Chondrocyte (in vitro differentiated cells): Measurements from ENCODE around the gene MIEN1. TPM values are rescaled to one million over a fixed set of nuclear protein-coding genes. Genes with fewer than 3 reads are reported as not detected.

Source experiments
- DNase-seq: peaks from one replicate; pipeline ENCODE4 v3.0.0; 2021; ENCODE audit warnings: mixed read lengths, low spot score
- H3K27ac Mint-ChIP-seq: one replicate; pipeline ENCODE4 v1.8.0; 2021; ENCODE audit warnings: mild to moderate bottlenecking, moderate library complexity, mixed read lengths; ENCODE audit not compliant: unreplicated experiment
- H3K27me3 Mint-ChIP-seq: 2 replicates; pipeline ENCODE4 v1.8.0; 2021; ENCODE audit warnings: low read depth, mixed read lengths
- H3K36me3 Mint-ChIP-seq: 2 replicates; pipeline ENCODE4 v1.8.0; 2021; ENCODE audit warnings: low read depth, mixed read lengths
- H3K4me1 Mint-ChIP-seq: 2 replicates; pipeline ENCODE4 v1.8.0; 2021; ENCODE audit warnings: low read depth, mild to moderate bottlenecking, mixed read lengths
- H3K4me3 Mint-ChIP-seq: one replicate; pipeline ENCODE4 v1.8.0; 2021; ENCODE audit warnings: mild to moderate bottlenecking, moderate library complexity, mixed read lengths; ENCODE audit not compliant: unreplicated experiment
- H3K9me3 Mint-ChIP-seq: 2 replicates; pipeline ENCODE4 v1.8.0; 2021; ENCODE audit warnings: low read depth, mixed read lengths
- total RNA-seq: library from RNA; stranded (reverse); gene quantifications from 3 replicates; pipeline ENCODE4 v1.2.1, GENCODE V29; 2021
- TF ChIP-seq, protein P1 (sequence below): fragments of 200-600 bp; sonication (generic); IDR thresholded peaks from 2 replicates; pipeline ENCODE4 v1.5.0; 2021; ENCODE audit warnings: antibody characterized with exemption, mild to moderate bottlenecking, moderate library complexity

The MIEN1 gene
- total RNA-seq, 1 donor from 2014 or later = 46.5 TPM

DNA sequence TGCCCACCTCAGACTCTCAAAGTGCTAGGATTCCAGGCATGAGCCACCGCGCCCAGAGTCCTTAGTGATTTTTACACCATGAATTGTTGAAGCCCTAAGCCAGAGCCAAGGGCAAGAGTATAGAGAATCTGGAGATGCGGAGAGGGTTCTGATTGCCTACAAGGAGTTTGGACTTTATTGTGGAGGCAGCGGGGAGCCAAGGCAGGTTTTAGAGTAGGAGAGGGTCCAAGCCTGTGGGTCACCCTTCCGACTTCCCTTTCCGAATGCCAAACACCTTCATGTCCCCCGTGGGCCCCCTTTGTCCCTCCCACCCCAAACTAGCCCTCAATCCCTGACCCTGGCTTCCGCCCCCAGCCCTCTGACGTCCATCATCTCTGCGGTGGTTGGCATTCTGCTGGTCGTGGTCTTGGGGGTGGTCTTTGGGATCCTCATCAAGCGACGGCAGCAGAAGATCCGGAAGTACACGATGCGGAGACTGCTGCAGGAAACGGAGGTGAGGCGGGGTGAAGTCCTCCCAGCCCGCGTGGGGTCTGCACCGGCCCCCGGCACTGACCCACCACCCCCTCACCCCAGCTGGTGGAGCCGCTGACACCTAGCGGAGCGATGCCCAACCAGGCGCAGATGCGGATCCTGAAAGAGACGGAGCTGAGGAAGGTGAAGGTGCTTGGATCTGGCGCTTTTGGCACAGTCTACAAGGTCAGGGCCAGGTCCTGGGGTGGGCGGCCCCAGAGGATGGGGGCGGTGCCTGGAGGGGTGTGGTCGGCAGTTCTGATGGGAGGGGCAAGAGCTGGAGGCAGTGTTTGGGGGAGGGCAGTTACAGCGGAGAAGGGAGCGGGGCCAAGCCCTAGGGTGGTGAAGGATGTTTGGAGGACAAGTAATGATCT, 7.1 kb downstream of the MIEN1 start:
- Mint-ChIP-seq H3K4me3 (no peak overlapping the region), H3K36me3 (peaks cover 30% of the 10 kb centered on the region), H3K9me3 (no peaks in the 10 kb centered on the region), H3K27me3 (no peaks in the 10 kb centered on the region), H3K4me1 (no peaks in the 10 kb centered on the region), H3K27ac (no peak overlapping the region)
- DNase-seq = no peak
- TF ChIP-seq, protein P1, sequence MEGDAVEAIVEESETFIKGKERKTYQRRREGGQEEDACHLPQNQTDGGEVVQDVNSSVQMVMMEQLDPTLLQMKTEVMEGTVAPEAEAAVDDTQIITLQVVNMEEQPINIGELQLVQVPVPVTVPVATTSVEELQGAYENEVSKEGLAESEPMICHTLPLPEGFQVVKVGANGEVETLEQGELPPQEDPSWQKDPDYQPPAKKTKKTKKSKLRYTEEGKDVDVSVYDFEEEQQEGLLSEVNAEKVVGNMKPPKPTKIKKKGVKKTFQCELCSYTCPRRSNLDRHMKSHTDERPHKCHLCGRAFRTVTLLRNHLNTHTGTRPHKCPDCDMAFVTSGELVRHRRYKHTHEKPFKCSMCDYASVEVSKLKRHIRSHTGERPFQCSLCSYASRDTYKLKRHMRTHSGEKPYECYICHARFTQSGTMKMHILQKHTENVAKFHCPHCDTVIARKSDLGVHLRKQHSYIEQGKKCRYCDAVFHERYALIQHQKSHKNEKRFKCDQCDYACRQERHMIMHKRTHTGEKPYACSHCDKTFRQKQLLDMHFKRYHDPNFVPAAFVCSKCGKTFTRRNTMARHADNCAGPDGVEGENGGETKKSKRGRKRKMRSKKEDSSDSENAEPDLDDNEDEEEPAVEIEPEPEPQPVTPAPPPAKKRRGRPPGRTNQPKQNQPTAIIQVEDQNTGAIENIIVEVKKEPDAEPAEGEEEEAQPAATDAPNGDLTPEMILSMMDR = no peak

DNA sequence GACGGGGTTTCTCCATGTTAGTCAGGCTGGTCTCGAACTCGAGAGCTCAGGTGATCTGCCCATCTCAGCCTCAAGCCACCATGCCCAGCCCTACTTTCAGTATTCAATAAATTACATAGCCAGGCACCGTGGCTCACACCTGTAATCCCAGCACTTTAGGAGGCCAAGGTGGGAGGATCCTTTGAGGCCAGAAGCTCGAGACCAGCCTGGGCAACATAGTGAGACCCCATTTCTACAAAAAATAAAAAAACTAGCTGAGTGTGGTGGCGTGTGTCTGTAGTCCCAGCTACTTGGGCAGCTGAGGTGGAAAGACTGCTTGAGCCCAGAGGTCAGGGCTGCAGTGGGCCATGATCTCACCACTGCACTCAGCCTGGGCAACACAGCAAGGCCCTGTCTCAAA, 8.2 kb downstream of the MIEN1 start:
- no peak for DNase-seq
- Mint-ChIP-seq H3K27ac (no peak overlapping the region), H3K9me3 (no peaks in the 10 kb centered on the region), H3K4me3 (no peak overlapping the region), H3K36me3 (peaks cover 35% of the 10 kb centered on the region), H3K27me3 (no peaks in the 10 kb centered on the region), H3K4me1 (no peaks in the 10 kb centered on the region)
- TF ChIP-seq, protein P1 = no peak

- Mint-ChIP-seq H3K4me3 (no peak overlapping the region), H3K27me3 (no peaks in the 10 kb centered on the region), H3K9me3 (no peaks in the 10 kb centered on the region), H3K36me3 (peaks cover 27% of the 10 kb centered on the region), H3K27ac (no peak overlapping the region), H3K4me1 (no peaks in the 10 kb centered on the region)
- DNase-seq = no peak
- TF ChIP-seq, protein P1 = no peak
Measured at GRCh38 chr17:39719563-39720355, 10.6 kb downstream of the MIEN1 start.

GRCh38 chr17:39717660-39718059, 12.7 kb downstream of the MIEN1 start:
- peaks cover 23% of the 10 kb centered on the region for H3K36me3 Mint-ChIP-seq
- no peak for DNase-seq
- TF ChIP-seq, protein P1 = no peak
- no peaks in the 10 kb centered on the region for H3K9me3 Mint-ChIP-seq
- no peaks in the 10 kb centered on the region for H3K4me1 Mint-ChIP-seq
- no peak overlapping the region for H3K4me3 Mint-ChIP-seq
- no peaks in the 10 kb centered on the region for H3K27me3 Mint-ChIP-seq
- H3K27ac Mint-ChIP-seq = no peak overlapping the region

DNA sequence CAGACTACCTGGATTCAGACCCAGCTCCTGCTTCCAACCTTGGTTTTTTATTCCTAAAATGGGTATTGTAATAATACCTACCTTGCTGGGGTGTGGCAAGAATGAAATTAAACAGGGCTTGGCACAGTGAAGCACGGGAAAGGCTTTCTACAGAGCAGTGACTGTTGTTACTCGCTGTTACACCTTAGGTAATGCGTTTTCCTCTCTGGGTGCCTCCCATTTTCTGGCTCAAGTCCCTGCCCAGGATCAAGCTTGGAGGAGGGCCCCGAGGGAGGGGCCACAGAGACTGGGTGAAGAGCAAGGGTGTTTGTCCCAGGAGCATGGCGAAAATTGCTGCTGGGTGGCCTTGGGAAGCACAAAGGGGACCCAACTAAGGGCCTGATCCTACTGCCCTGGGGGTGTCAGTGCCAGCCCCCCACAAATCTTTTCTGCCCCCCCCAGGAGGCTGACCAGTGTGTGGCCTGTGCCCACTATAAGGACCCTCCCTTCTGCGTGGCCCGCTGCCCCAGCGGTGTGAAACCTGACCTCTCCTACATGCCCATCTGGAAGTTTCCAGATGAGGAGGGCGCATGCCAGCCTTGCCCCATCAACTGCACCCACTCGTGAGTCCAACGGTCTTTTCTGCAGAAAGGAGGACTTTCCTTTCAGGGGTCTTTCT, 13.3 kb downstream of the MIEN1 start:
- Mint-ChIP-seq H3K27me3 (no peaks in the 10 kb centered on the region), H3K4me1 (no peaks in the 10 kb centered on the region), H3K27ac (no peak overlapping the region), H3K36me3 (peaks cover 28% of the 10 kb centered on the region), H3K9me3 (no peaks in the 10 kb centered on the region), H3K4me3 (no peak overlapping the region)
- TF ChIP-seq, protein P1 = no peak
- DNase-seq = no peak
